Cardiac septum (tissue), 1 donor: Measurements from ENCODE around the gene PRKCB. TPM values are rescaled to one million over a fixed set of nuclear protein-coding genes. Genes with fewer than 3 reads are reported as not detected.

ENCODE experiments used
- DNase-seq: peaks from one replicate; pipeline ENCODE4 v3.0.0-alpha.2; 2020; ENCODE audit warnings: low spot score
- intact Hi-C: fragments of 100-400 bp; cut with DNase I; formaldehyde crosslinking; loops from one replicate; pipeline ENCODE4 v1.14.0; 2022
- total RNA-seq: library from RNA; stranded (reverse); fragmentation: NEBNext Ultra II Directional; extraction: Animal tissue kit (Norgen Biotek cat#: 25700); gene quantifications from one replicate; pipeline ENCODE4 v1.2.1, GENCODE V29; 2021
- donor health status: DM: no; HTN: no; CAD: no.

Gene PRKCB
- total RNA-seq, 1 donor from 2014 or later = 2.3 TPM

DNA sequence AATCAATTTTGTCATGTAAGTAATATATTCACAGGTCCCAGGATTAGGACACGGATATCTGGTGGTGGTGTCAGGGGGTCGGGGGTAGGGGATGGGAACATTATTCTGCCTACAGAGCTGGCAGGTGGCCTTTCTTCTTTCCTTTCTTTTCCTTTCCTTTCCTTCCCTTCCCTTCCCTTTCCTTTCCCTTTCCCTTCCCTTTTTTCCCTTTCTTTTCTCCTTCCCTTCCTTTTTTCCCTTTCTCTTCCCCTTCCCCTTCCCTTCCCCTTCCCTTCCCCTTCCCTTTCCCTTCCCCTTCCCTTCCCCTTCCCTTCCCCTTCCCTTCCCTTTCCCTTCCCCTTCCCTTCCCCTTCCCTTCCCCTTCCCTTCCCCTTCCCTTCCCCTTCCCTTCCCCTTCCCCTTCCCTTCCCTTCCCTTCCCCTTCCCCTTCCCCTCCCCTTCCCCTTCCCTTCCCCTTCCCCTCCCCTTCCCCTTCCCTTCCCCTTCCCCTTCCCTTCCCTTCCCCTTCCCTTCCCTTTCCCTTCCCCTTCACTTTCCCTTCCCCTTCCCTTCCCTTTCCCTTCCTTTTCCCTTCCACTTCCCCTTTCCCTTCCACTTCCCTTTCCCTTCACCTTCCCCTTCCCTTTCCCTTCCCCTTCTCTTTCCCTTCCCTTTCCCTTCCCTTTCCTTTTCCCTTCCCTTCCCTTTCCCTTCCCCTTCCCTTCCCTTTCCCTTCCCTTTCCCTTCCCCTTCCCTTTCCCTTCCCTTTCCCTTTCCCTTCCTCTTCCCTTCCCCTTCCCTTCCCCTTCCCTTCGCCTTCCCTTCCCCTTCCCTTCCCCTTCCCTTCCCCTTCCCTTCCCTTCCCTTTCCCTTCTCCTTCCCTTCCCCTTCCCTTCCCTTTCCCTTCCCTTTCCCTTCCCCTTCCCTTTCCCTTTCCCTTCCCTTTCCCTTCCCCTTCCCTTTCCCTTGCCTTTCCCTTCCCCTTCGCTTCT, 145.9 kb downstream of the PRKCB start:
- intact Hi-C loops = no loop called here
- no peak for DNase-seq

DNA sequence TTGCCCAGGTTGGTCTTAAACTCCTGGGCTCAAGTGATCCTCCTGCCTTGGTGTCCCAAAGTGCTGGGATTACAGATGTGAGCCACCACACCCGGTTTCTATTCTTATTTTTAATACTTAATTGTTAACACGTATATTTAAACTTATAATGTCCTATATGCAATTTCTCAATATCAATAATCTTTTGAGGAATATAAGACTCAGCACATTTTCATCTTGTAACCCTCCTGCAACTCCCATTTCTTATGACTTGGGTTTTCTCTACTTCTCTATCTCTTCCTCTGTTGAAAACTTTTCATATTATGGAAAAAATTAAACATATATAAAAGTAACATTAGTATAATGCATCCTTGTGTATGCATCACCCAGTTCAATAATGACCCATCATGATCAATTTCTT, 150.7 kb downstream of the PRKCB start:
- intact Hi-C loops = no loop called here
- no peak for DNase-seq

DNA sequence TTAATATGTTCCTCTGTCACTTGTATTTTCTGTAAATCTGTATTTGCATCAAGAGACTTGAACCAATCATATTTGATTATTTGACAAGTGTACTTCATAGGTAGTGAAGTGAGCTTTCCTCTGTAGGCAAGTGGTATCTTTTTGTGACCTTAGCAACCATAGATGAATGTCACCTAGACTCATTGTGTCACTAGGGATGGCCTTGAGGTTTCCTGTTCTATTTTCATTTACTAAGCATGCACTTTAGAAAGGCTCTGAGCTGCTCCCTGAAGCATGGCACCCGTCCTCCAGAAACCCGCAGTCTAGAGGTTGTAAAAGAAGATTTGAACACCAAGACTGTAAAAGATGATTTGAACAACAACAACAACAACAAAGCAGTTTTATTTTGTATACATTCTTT, 151.7 kb downstream of the PRKCB start:
- DNase-seq = no peak
- intact Hi-C loops = no loop called here

DNA sequence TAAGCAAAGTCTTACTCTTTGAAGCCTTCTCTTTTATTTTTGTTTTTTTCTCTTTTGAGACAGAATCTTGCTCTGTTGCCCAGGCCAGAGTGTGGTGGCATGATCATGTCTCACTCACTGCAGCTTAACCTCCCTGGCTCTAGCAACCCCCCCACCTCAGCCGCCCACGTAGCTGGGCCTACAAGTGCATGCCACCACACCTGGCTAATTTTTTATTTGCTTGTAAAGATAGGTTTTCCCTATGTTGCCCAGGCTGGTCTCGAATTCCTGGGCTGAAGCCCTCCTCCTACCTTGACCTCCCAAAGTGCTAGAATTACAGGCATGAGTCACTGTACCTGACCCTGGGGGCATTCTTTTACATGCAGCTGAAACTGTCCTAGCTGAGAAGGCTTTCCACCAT, 154.7 kb downstream of the PRKCB start:
- no peak for DNase-seq
- intact Hi-C loops = no loop called here

DNA sequence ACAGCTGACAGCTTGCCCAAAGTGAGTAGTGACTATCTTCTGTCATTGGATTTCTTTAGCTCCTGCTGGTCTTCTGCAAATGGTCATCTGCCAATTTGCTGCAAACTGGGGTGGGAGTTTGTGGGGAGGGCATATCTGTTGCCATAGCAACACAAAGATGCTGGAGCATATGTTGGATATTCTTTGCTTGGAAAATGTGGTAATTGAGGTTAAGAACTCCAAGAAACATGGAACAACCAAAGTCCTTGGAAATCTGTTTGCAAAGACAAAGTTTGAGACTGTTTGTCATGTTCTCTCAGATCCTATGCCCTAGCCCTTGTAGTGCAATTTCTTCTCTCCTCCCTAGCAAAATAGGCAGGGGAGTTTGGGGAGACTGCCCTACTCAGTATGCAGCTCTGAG, 155.3 kb downstream of the PRKCB start:
- intact Hi-C loops = no loop called here
- DNase-seq = no peak

GRCh38 chr16:23994615-23995014, 158.8 kb downstream of the PRKCB start:
- intact Hi-C loops = no loop called here
- no peak for DNase-seq

- intact Hi-C loops = no loop called here
- no peak for DNase-seq
These were observed 160.6 kb downstream of the PRKCB start for GRCh38 chr16:23996258-23996955.

- no peak for DNase-seq
- intact Hi-C loops = no loop called here
These were observed 163.0 kb downstream of the PRKCB start for GRCh38 chr16:23998771-23999170.

DNA sequence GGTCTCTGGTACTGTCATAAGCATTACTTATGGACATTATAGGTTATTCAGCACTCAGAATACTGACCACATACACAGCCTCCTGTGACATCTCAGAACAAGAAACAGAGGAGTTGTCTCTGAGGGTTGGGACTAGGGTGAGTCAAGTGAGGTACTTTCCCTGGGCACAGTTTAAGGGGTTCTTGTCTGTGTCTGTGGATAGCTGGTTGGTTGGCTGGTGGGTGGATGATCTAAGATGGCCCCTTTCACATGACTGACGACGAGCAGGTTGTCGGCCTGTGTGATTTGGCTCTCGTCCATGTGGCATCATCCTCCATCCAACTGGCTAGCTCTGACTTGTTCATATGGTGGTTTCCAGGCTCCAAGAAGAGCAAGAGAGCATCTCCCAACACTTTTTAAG, 163.9 kb downstream of the PRKCB start:
- intact Hi-C loops = no loop called here
- DNase-seq = no peak

DNA sequence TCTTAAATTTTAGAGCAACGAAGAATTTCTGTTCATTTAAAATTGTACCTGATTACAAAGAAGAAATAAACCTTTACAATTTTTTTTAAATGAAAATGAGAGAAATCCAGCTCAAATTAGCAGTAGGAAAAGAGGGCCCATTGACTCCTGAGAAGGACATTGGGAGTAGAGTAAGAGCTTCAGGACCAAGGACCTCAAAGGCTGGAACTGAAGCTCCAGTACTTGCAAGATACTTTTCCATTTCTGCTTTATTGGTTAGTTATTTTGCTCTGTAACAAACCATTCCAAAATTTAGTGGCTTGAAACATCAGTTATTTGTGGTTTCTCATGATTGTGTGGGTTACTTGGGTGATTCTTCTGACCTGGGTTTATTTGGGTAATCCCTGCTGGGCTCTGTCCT, 165.9 kb downstream of the PRKCB start:
- intact Hi-C loops = no loop called here
- no peak for DNase-seq

DNA sequence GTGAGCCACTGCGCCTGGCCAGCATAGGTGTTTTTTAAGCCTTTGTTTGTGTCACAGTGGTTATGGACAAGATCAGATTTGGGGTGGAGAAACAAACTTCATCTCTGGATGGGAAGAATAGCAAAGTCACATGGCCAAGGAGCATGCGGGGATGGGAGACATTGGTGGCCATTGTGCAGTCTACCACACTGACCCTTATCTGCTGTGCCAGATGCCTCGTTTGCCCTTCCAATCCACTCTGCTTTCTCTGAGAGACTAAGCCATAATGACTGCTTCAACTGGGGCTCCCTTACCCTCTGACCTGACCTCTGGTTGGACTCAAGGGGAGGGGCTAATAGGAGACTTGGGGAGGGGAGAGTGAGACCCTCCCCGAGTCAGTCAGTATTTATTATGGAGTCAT, 166.8 kb downstream of the PRKCB start:
- no peak for DNase-seq
- intact Hi-C loops = no loop called here

- intact Hi-C loops = no loop called here
- DNase-seq = no peak
These were observed 169.8 kb downstream of the PRKCB start for GRCh38 chr16:24005577-24005976.

- DNase-seq = no peak
- intact Hi-C loops = no loop called here
These were observed 171.6 kb downstream of the PRKCB start for GRCh38 chr16:24007391-24007790.

DNA sequence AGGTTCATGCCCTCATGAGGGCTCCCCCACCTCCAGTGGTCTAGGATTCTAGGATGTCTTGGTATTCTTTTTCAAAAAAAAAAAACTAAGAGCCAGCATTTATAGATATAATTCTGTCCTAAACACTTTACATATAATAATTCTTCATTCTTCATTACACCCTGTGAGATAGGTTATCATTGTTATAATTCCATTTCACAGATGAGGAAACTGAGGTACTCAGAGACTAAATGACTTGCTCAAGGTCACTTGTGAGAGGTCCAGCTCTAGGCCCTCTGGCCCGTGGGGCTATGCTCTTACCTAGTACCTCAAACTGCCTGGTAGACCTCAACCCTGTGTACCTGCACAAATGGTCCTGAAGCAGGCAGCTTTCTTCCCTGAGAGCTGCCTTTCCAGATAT, 172.2 kb downstream of the PRKCB start:
- intact Hi-C loops = no loop called here
- DNase-seq = no peak

DNA sequence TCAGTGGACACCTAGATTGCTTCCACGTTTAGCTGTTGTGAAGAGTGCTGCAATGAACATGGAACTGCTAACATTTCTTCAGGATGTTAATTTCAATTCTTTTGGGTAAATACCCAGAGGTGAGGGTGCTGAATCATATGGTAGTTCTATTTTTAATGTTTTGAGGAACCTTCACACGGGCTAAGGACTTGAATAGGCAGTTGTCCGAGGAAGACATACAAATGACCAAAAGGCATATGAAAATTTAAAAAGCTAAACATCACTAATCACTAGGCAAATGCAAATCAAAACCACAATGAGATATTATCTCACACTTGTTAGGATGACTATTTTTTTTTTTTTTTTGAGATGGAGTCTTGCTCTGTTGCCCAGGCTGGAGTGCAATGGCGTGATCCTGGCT, 173.3 kb downstream of the PRKCB start:
- intact Hi-C loops = no loop called here
- no peak for DNase-seq

DNA sequence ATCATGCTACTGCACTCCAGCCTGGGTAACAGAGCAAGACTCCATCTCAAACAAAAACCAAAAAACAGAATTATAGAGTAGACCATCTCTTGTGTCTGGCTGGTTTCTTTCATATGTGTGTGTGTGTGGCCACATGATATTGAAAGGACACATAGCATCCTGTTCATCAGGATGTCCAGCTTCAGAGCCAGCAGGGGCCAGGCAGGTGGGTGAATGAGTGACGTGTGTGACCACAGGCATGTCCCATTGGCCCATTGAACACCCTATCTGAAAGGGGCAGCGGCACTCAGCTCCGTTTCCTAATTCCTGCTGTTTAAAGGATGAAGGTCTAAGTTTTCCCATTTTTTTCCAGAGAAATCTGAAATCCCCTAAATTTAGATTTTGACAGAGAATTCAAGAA, 174.2 kb downstream of the PRKCB start:
- DNase-seq = no peak
- intact Hi-C loops = loop anchor here (2.0 kb wide), 1 partner anchor 209 kb away; no protein-coding TSS in a partner anchor

- DNase-seq = no peak
- intact Hi-C loops = loop anchor here (2.0 kb wide), 1 partner anchor 210 kb away; no protein-coding TSS in a partner anchor
These were observed 174.8 kb downstream of the PRKCB start for GRCh38 chr16:24010440-24011089.

DNA sequence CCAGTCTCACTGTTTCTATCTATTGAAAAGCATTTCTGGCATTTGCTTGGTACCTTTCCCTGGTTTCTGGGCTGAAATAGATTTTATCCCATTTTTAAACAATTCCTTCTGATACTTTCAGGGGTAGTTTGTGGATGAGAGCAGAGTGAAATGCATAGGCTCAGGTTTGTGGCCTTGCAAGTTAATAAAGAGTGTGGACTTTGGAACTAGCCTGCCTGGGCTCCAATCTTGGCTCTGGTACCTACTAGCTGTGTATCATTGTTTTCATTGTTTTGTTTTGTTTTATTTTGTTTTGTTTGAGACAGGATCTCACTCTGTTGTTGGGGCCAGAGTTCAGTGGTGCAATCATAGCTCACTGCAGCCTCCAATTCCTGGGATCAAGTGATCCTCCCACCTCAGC, 175.5 kb downstream of the PRKCB start:
- intact Hi-C loops = loop anchor here (2.0 kb wide), 1 partner anchor 210 kb away; no protein-coding TSS in a partner anchor
- DNase-seq = no peak

GRCh38 chr16:24013054-24013636, 177.4 kb downstream of the PRKCB start:
- intact Hi-C loops = no loop called here
- DNase-seq = no peak
